H9 (cell line): ENCODE data around the gene CHN1. TPM values are rescaled to one million over a fixed set of nuclear protein-coding genes. Genes with fewer than 3 reads are reported as not detected.

Source experiments
- DNase-seq: peaks from one replicate; pipeline ENCODE4 v3.0.0-alpha.2; 2017
- H2AFZ ChIP-seq: one replicate; pipeline ENCODE4 v1.6.1; 2013; ENCODE audit warnings: mild to moderate bottlenecking, low read length, control low read depth, moderate library complexity
- H2AK5ac ChIP-seq: 2 replicates; pipeline ENCODE4 v1.6.1; 2013; ENCODE audit warnings: low read length, control low read depth, mixed read lengths; ENCODE audit not compliant: insufficient read length
- H2BK120ac ChIP-seq: one replicate; pipeline ENCODE4 v1.6.1; 2013; ENCODE audit warnings: low read depth, mild to moderate bottlenecking, low read length, control low read depth, inconsistent platforms; ENCODE audit not compliant: poor library complexity, severe bottlenecking
- H2BK12ac ChIP-seq: 2 replicates; pipeline ENCODE4 v1.6.1; 2013; ENCODE audit warnings: low read length, control low read depth, mixed read lengths, low read depth; ENCODE audit not compliant: insufficient read length
- H2BK15ac ChIP-seq: 2 replicates; pipeline ENCODE4 v1.6.1; 2013; ENCODE audit warnings: low read depth, low read length, control low read depth
- H2BK20ac ChIP-seq: one replicate; pipeline ENCODE4 v1.6.1; 2013; ENCODE audit warnings: low read depth, mild to moderate bottlenecking, low read length, control low read depth, inconsistent platforms; ENCODE audit not compliant: poor library complexity, severe bottlenecking
- H2BK5ac ChIP-seq: 2 replicates; pipeline ENCODE4 v1.6.1; 2013; ENCODE audit warnings: low read length, control low read depth, mixed read lengths; ENCODE audit not compliant: insufficient read length
- H3K14ac ChIP-seq: 2 replicates; pipeline ENCODE4 v1.6.1; 2013; ENCODE audit warnings: low read length, control low read depth; ENCODE audit not compliant: insufficient read depth
- H3K18ac ChIP-seq: 2 replicates; pipeline ENCODE4 v1.6.1; 2013; ENCODE audit warnings: low read depth, mild to moderate bottlenecking, mixed read lengths, low read length, control low read depth; ENCODE audit not compliant: insufficient read length
- H3K23ac ChIP-seq: 2 replicates; pipeline ENCODE4 v1.6.1; 2013; ENCODE audit warnings: low read length, control low read depth, mixed read lengths, low read depth; ENCODE audit not compliant: insufficient read length
- H3K23me2 ChIP-seq: 2 replicates; pipeline ENCODE4 v1.6.1; 2013; ENCODE audit warnings: low read depth, mild to moderate bottlenecking, mixed read lengths, low read length, control low read depth; ENCODE audit not compliant: insufficient read length, poor library complexity, severe bottlenecking
- H3K27ac ChIP-seq: 2 replicates; pipeline ENCODE4 v1.5.1; 2013; ENCODE audit warnings: low read length, control low read depth, mixed read lengths, low read depth; ENCODE audit not compliant: insufficient read length
- H3K27me3 ChIP-seq: 2 replicates; pipeline ENCODE4 v1.6.1; 2013; ENCODE audit warnings: low read length, control low read depth, inconsistent platforms; ENCODE audit not compliant: insufficient read depth
- H3K4ac ChIP-seq: 2 replicates; pipeline ENCODE4 v1.6.1; 2013; ENCODE audit warnings: low read depth, mild to moderate bottlenecking, control low read depth, inconsistent platforms, low read length, moderate library complexity
- H3K4me1 ChIP-seq: 2 replicates; pipeline ENCODE4 v1.6.1; 2013; ENCODE audit warnings: low read length, control low read depth, inconsistent platforms; ENCODE audit not compliant: insufficient read depth
- H3K4me2 ChIP-seq: 2 replicates; pipeline ENCODE4 v1.6.1; 2013; ENCODE audit warnings: low read length, control low read depth, mixed read lengths; ENCODE audit not compliant: insufficient read length, insufficient read depth
- H3K56ac ChIP-seq: 2 replicates; pipeline ENCODE4 v1.6.1; 2013; ENCODE audit warnings: low read depth, mild to moderate bottlenecking, mixed read lengths, low read length, control low read depth; ENCODE audit not compliant: insufficient read length
- H3K79me1 ChIP-seq: 2 replicates; pipeline ENCODE4 v1.6.1; 2013; ENCODE audit warnings: low read depth, mild to moderate bottlenecking, moderate library complexity, low read length, control low read depth, inconsistent platforms; ENCODE audit not compliant: insufficient read depth, poor library complexity, severe bottlenecking
- H3K79me2 ChIP-seq: 2 replicates; pipeline ENCODE4 v1.6.1; 2013; ENCODE audit warnings: low read length, control low read depth, inconsistent platforms; ENCODE audit not compliant: insufficient read depth
- H3K9ac ChIP-seq: 2 replicates; pipeline ENCODE4 v1.6.1; 2013; ENCODE audit warnings: low read length, control low read depth, mixed read lengths; ENCODE audit not compliant: insufficient read length; ENCODE audit errors: extremely low read depth
- H3K9me3 ChIP-seq: one replicate; pipeline ENCODE4 v1.6.1; 2013; ENCODE audit warnings: low read depth, low read length, inconsistent platforms; ENCODE audit not compliant: control insufficient read depth
- H3T11ph ChIP-seq: one replicate; pipeline ENCODE4 v1.6.1; 2013; ENCODE audit warnings: mild to moderate bottlenecking, low read length, control low read depth, inconsistent platforms
- H4K20me1 ChIP-seq: one replicate; pipeline ENCODE4 v1.6.1; 2013; ENCODE audit not compliant: control insufficient read depth, insufficient read length, insufficient read depth
- H4K5ac ChIP-seq: 2 replicates; pipeline ENCODE4 v1.6.1; 2013; ENCODE audit warnings: low read depth, mild to moderate bottlenecking, mixed read lengths, low read length, control low read depth; ENCODE audit not compliant: insufficient read length
- H4K8ac ChIP-seq: replicated peaks from 2 replicates; pipeline ENCODE4 v1.6.1; 2013; ENCODE audit warnings: low read length, control low read depth, mixed read lengths, low read depth; ENCODE audit not compliant: insufficient read length
- H4K91ac ChIP-seq: 2 replicates; pipeline ENCODE4 v1.6.1; 2013; ENCODE audit warnings: low read depth, mild to moderate bottlenecking, moderate library complexity, mixed read lengths, low read length, control low read depth; ENCODE audit not compliant: insufficient read length
- H3K27ac Mint-ChIP-seq, 3 experiments: 2 replicates in 2 of 3; 3 replicates in 1 of 3; pipeline ENCODE4 v1.8.0; 2020 to 2021; ENCODE audit warnings: mixed read lengths in 3 of 3, mild to moderate bottlenecking in 1 of 3, moderate library complexity in 1 of 3
- H3K27me3 Mint-ChIP-seq: 2 replicates; pipeline ENCODE4 v1.8.0; 2021; ENCODE audit warnings: low read depth, mild to moderate bottlenecking, moderate library complexity, mixed read lengths
- H3K36me3 Mint-ChIP-seq, 3 experiments: 2 replicates in 2 of 3; 3 replicates in 1 of 3; pipeline ENCODE4 v1.8.0; 2020 to 2021; ENCODE audit warnings: low read depth in 3 of 3, mixed read lengths in 3 of 3; ENCODE audit not compliant: insufficient read depth in 1 of 3
- H3K4me1 Mint-ChIP-seq, 2 experiments: 2 replicates each; pipeline ENCODE4 v1.8.0; 2020; ENCODE audit warnings: mixed read lengths in 2 of 2
- H3K4me3 Mint-ChIP-seq, 2 experiments: 2 replicates in 1 of 2; 3 replicates in 1 of 2; pipeline ENCODE4 v1.8.0; 2020 to 2021; ENCODE audit warnings: mild to moderate bottlenecking in 2 of 2, mixed read lengths in 2 of 2, moderate library complexity in 1 of 2
- H3K9me3 Mint-ChIP-seq, 2 experiments: 2 replicates in 1 of 2; 3 replicates in 1 of 2; pipeline ENCODE4 v1.8.0; 2020; ENCODE audit warnings: mild to moderate bottlenecking in 2 of 2, mixed read lengths in 2 of 2, moderate library complexity in 1 of 2
- CTCF ChIP-seq: fragments of 200-600 bp; sonication (generic); conservative IDR thresholded peaks from 3 replicates; pipeline ENCODE4 v1.8.0; 2021; ENCODE audit warnings: antibody characterized with exemption, mild to moderate bottlenecking
- WGBS: extraction: QIAGEN DNeasy Blood & Tissue Kit; methylation state at CpG from one replicate; pipeline ENCODE4 v1.1.7; 2013; ENCODE audit warnings: missing lambda C conversion rate, low lambda C conversion rate, mixed read lengths; ENCODE audit not compliant: insufficient read length; ENCODE audit errors: extremely low coverage; 5-methylcytosine and 5-hydroxymethylcytosine counted together
- total RNA-seq: library from RNA; stranded (reverse); gene quantifications from 2 replicates; pipeline ENCODE4 v1.2.1, GENCODE V29; 2021

The CHN1 gene
- total RNA-seq, 1 experiment from 2014 or later = 33.9 TPM

- Histone ChIP-seq H3K9me3 (no peaks in the 10 kb centered on the region), H3K27me3 (no peaks in the 10 kb centered on the region), H3K4me2 (no peak overlapping the region), H2BK120ac (no peak overlapping the region), H3K79me2 (no peaks in the 10 kb centered on the region), H2BK12ac (no peak overlapping the region), H2BK5ac (no peak overlapping the region), H3K14ac (no peak overlapping the region; the same call in 1 of the 2 replicates), H3T11ph (no peak overlapping the region), H4K8ac (no peak overlapping the region), H2BK20ac (no peak overlapping the region), H4K5ac (no peak overlapping the region), H3K27ac (no peak overlapping the region), H3K18ac (no peak overlapping the region), H4K91ac (no peak overlapping the region), H2AFZ (no peak overlapping the region), H3K23ac (no peak overlapping the region), H2BK15ac (no peak overlapping the region), H3K56ac (no peak overlapping the region), H3K79me1 (no peaks in the 10 kb centered on the region), H3K4ac (no peak overlapping the region), H3K23me2 (no peaks in the 10 kb centered on the region), H4K20me1 (peaks cover 2% of the 10 kb centered on the region), H2AK5ac (no peak overlapping the region), H3K9ac (no peak overlapping the region), H3K4me1 (no peaks in the 10 kb centered on the region)
- Mint-ChIP-seq H3K4me3 (no peak overlapping the region), H3K36me3 (no peaks in the 10 kb centered on the region), H3K27me3 (no peaks in the 10 kb centered on the region), H3K9me3 (no peaks in the 10 kb centered on the region), H3K4me1 (peaks cover 4 to 12% of the 10 kb centered on the region in 2 experiments), H3K27ac (peak overlapping the region in 1 of 3 experiments; percentile 76; a peak in 3 of 7 replicates)
- DNase-seq = peak; percentile 70
- peak; percentile 68 for TF ChIP-seq CTCF
- WGBS = no CpG with 5 or more reads among the region's 5 CpGs
These were observed 25.4 kb upstream of the CHN1 start for GRCh38 chr2:175030380-175031271.
